Thyroid gland (tissue), 4 donors: ENCODE results near the gene FAM237B.
"Not testable (repeated sequence)": the region's sequence is repeated elsewhere in the genome, so short reads cannot be mapped to it uniquely, and the experiment has no call there.

Experiments used
- CTCF ChIP-seq, 6 experiments: fragments of 200-600 bp in 3 of 6; fragments of 450-650 bp in 3 of 6; sonication (generic) in 3 of 6; IDR thresholded peaks; one replicate each; pipeline ENCODE4 v1.5.1; 2016 to 2019; ENCODE audit warnings: antibody characterized with exemption in 6 of 6, mild to moderate bottlenecking in 2 of 6, inconsistent platforms in 1 of 6, moderate library complexity in 1 of 6
- POLR2A ChIP-seq, 2 donors: fragments of 450-650 bp; IDR thresholded peaks; one replicate each; pipeline ENCODE4 v1.6.1; 2017; ENCODE audit warnings: antibody characterized with exemption in 2 of 2, mild to moderate bottlenecking in 2 of 2, moderate library complexity in 1 of 2

- not testable (repeated sequence) for TF ChIP-seq CTCF, POLR2A (IDR thresholded peaks at IDR 0.05)
Observed at GRCh38 chr7:90350032-90350431, 28.9 kb upstream of the FAM237B start.
